H1 (cell line): ENCODE data around the gene UBE2M. TPM values are rescaled to one million over a fixed set of nuclear protein-coding genes. Genes with fewer than 3 reads are reported as not detected.

Source experiments
- CTCF ChIA-PET: fragments of 300-600 bp; sonication (Branson Sonifier 250); formaldehyde crosslinking; loops from one replicate; lab custom pipeline; 2021; ENCODE audit not compliant: partially characterized antibody; lab: Charles Lee
- POLR2A ChIA-PET: fragments of 300-600 bp; sonication (Branson Sonifier 250); formaldehyde crosslinking; loops from one replicate; lab custom pipeline; 2021; ENCODE audit warnings: inconsistent platforms; ENCODE audit not compliant: partially characterized antibody; lab: Charles Lee
- DNase-seq, 2 experiments: peaks; one replicate each; pipeline versions ENCODE4 v3.0.0 to v3.0.0-alpha.2; 2010 to 2022; ENCODE audit warnings: low spot score in 2 of 2, low read depth in 1 of 2, mixed read lengths in 1 of 2
- FAIRE-seq: peaks from 2 replicates; lab custom pipeline; 2011; peaks lifted over from hg19 to GRCh38; lab: Jason Lieb, UNC
- H2AFZ ChIP-seq: 2 replicates; pipeline ENCODE4 v1.8.1; 2012; ENCODE audit warnings: low read length, inconsistent platforms
- H2AK5ac ChIP-seq: 2 replicates; pipeline ENCODE4 v1.6.1; 2013; ENCODE audit warnings: low read depth, low read length
- H2BK120ac ChIP-seq: replicated peaks from 2 replicates; pipeline ENCODE3; 2013; ENCODE audit warnings: low read depth, low read length, inconsistent platforms
- H2BK12ac ChIP-seq: 2 replicates; pipeline ENCODE4 v1.6.1; 2013; ENCODE audit warnings: low read depth, low read length
- H2BK15ac ChIP-seq: 2 replicates; pipeline ENCODE4 v1.6.1; 2013; ENCODE audit warnings: low read length
- H2BK20ac ChIP-seq: 2 replicates; pipeline ENCODE4 v1.6.1; 2013; ENCODE audit warnings: low read length
- H2BK5ac ChIP-seq: 2 replicates; pipeline ENCODE4 v1.6.1; 2013; ENCODE audit warnings: low read depth, low read length
- H3K14ac ChIP-seq: 2 replicates; pipeline ENCODE4 v1.6.1; 2013; ENCODE audit warnings: inconsistent platforms; ENCODE audit not compliant: insufficient read length
- H3K18ac ChIP-seq: 2 replicates; pipeline ENCODE4 v1.6.1; 2013; ENCODE audit warnings: low read length; ENCODE audit errors: extremely low read depth
- H3K23ac ChIP-seq: 2 replicates; pipeline ENCODE4 v1.6.1; 2013; ENCODE audit warnings: inconsistent platforms; ENCODE audit not compliant: insufficient read length
- H3K23me2 ChIP-seq: 2 replicates; pipeline ENCODE4 v1.6.1; 2013; ENCODE audit warnings: low read depth, low read length
- H3K27ac ChIP-seq: 2 replicates; pipeline ENCODE4 v1.6.1; 2011; ENCODE audit warnings: low read depth, low read length, inconsistent platforms
- H3K27me3 ChIP-seq, 4 experiments: replicated peaks in 1 of 4; 1 replicate in 1 of 4; 2 replicates in 3 of 4; pipeline versions ENCODE4 v1.6.1 to v1.8.1; 2011 to 2013; ENCODE audit warnings: low read length in 3 of 4, mild to moderate bottlenecking in 3 of 4, inconsistent platforms in 2 of 4, mixed read lengths in 2 of 4, moderate library complexity in 1 of 4; ENCODE audit not compliant: control insufficient read depth in 3 of 4, insufficient read depth in 3 of 4; ENCODE audit errors: extremely low read depth in 1 of 4
- H3K36me3 ChIP-seq, 4 experiments: 2 replicates each; pipeline versions ENCODE4 v1.6.1 to v1.8.1; 2011 to 2013; ENCODE audit warnings: mild to moderate bottlenecking in 4 of 4, low read length in 3 of 4, moderate library complexity in 2 of 4, control low read depth in 1 of 4, inconsistent platforms in 1 of 4; ENCODE audit not compliant: insufficient read depth in 4 of 4, control insufficient read depth in 2 of 4
- H3K4ac ChIP-seq: replicated peaks from 2 replicates; pipeline ENCODE3; 2013; ENCODE audit warnings: low read length, low read depth, mixed read lengths, inconsistent platforms; ENCODE audit not compliant: insufficient read length
- H3K4me1 ChIP-seq, 4 experiments: replicated peaks in 1 of 4; 1 replicate in 1 of 4; 2 replicates in 3 of 4; pipeline versions ENCODE4 v1.6.1 to v1.8.1; 2011 to 2013; ENCODE audit warnings: low read length in 3 of 4, inconsistent platforms in 2 of 4, mixed read lengths in 1 of 4; ENCODE audit not compliant: insufficient read depth in 4 of 4, control insufficient read depth in 3 of 4
- H3K4me2 ChIP-seq, 2 experiments: 2 replicates each; pipeline versions ENCODE4 v1.6.1 to v1.8.1; 2011 to 2013; ENCODE audit warnings: low read depth in 2 of 2, low read length in 2 of 2, control low read depth in 1 of 2, inconsistent platforms in 1 of 2, mild to moderate bottlenecking in 1 of 2; ENCODE audit not compliant: insufficient read depth in 1 of 2
- H3K4me3 ChIP-seq, 4 experiments: fragments of 200-600, 300-600 bp in 1 of 4; sonication (generic), shearing (Covaris generic), sonication (Bioruptor Twin) in 1 of 4; 2 replicates each; pipeline versions ENCODE4 v1.5.1 to v1.8.1; 2011 to 2016; ENCODE audit warnings: low read length in 4 of 4, low read depth in 3 of 4, control low read depth in 2 of 4, inconsistent platforms in 2 of 4, mild to moderate bottlenecking in 2 of 4, mixed read lengths in 1 of 4, moderate library complexity in 1 of 4; ENCODE audit not compliant: insufficient read depth in 2 of 4; ENCODE audit errors: extremely low read depth in 1 of 4
- H3K56ac ChIP-seq: replicated peaks from 2 replicates; pipeline ENCODE3; 2013; ENCODE audit warnings: low read depth, mild to moderate bottlenecking, mixed read lengths, low read length, inconsistent platforms; ENCODE audit not compliant: insufficient read length
- H3K79me1 ChIP-seq: 2 replicates; pipeline ENCODE4 v1.6.1; 2013; ENCODE audit warnings: low read depth, low read length, control low read depth
- H3K79me2 ChIP-seq, 2 experiments: 2 replicates each; pipeline versions ENCODE4 v1.6.1 to v1.8.1; 2012 to 2013; ENCODE audit warnings: low read length in 2 of 2, mild to moderate bottlenecking in 2 of 2, inconsistent platforms in 1 of 2; ENCODE audit not compliant: insufficient read depth in 2 of 2, control insufficient read depth in 1 of 2
- H3K9ac ChIP-seq, 4 experiments: replicated peaks in 1 of 4; 1 replicate in 1 of 4; 2 replicates in 3 of 4; pipeline versions ENCODE4 v1.6.1 to v1.8.1; 2011 to 2013; ENCODE audit warnings: low read depth in 3 of 4, low read length in 3 of 4, control low read depth in 2 of 4, mild to moderate bottlenecking in 2 of 4, moderate library complexity in 2 of 4, inconsistent platforms in 1 of 4; ENCODE audit errors: extremely low read depth in 1 of 4
- H3K9me3 ChIP-seq, 2 experiments: 2 replicates each; pipeline versions ENCODE4 v1.6.1 to v1.8.1; 2012 to 2013; ENCODE audit warnings: mild to moderate bottlenecking in 2 of 2, moderate library complexity in 2 of 2, control low read depth in 1 of 2, inconsistent platforms in 1 of 2, low read depth in 1 of 2, low read length in 1 of 2, mixed read lengths in 1 of 2; ENCODE audit not compliant: insufficient read depth in 2 of 2
- H4K20me1 ChIP-seq, 2 experiments: replicated peaks in 1 of 2; 2 replicates each; pipeline versions ENCODE3 to v1.8.1; 2011 to 2013; ENCODE audit warnings: inconsistent platforms in 2 of 2, low read length in 2 of 2, mild to moderate bottlenecking in 1 of 2; ENCODE audit not compliant: insufficient read depth in 2 of 2, control insufficient read depth in 1 of 2
- H4K5ac ChIP-seq: 2 replicates; pipeline ENCODE4 v1.6.1; 2013; ENCODE audit warnings: low read length, low read depth, mixed read lengths, inconsistent platforms; ENCODE audit not compliant: insufficient read length
- H4K8ac ChIP-seq: 2 replicates; pipeline ENCODE4 v1.8.0; 2013; ENCODE audit warnings: mild to moderate bottlenecking, moderate library complexity, low read length, inconsistent platforms; ENCODE audit not compliant: insufficient read depth; ENCODE audit errors: extremely low read depth
- H4K91ac ChIP-seq: replicated peaks from 2 replicates; pipeline ENCODE3; 2013; ENCODE audit warnings: low read length, mixed read lengths, inconsistent platforms; ENCODE audit not compliant: insufficient read length
- BCL11A ChIP-seq, 2 experiments: IDR thresholded peaks; one replicate each; pipeline ENCODE4 v1.6.1; 2011; ENCODE audit warnings: low read depth in 2 of 2, low read length in 2 of 2, mild to moderate bottlenecking in 2 of 2
- BRCA1 ChIP-seq: IDR thresholded peaks from 2 replicates; pipeline ENCODE4 v1.6.1; 2012; ENCODE audit warnings: low read depth, low read length, improper control_type of control experiment
- CTBP2 ChIP-seq: IDR thresholded peaks from 2 replicates; pipeline ENCODE4 v1.7.0; 2011; ENCODE audit warnings: borderline replicate concordance, mild to moderate bottlenecking, moderate library complexity, mixed read lengths, low read length; ENCODE audit not compliant: insufficient read depth, insufficient read length
- HDAC2 ChIP-seq, 2 experiments: fragments of 300-600 bp in 1 of 2; sonication (generic) in 1 of 2; IDR thresholded peaks; 2 replicates each; pipeline ENCODE4 v1.6.1; 2011 to 2012; ENCODE audit warnings: low read depth in 2 of 2, low read length in 2 of 2, mild to moderate bottlenecking in 2 of 2, moderate library complexity in 2 of 2, borderline replicate concordance in 1 of 2, inconsistent platforms in 1 of 2
- POLR2A ChIP-seq, 2 experiments: IDR thresholded peaks; 1 replicate in 1 of 2; 2 replicates in 1 of 2; pipeline ENCODE4 v1.6.1; 2011; ENCODE audit warnings: low read depth in 2 of 2, low read length in 2 of 2, mild to moderate bottlenecking in 2 of 2; ENCODE audit errors: control extremely low read depth in 1 of 2
- POLR2AphosphoS5 ChIP-seq: IDR thresholded peaks from 2 replicates; pipeline ENCODE4 v1.6.1; 2011; ENCODE audit warnings: low read depth, low read length
- SIN3A ChIP-seq, 2 experiments: IDR thresholded peaks in 1 of 2; conservative IDR thresholded peaks in 1 of 2; 2 replicates each; pipeline ENCODE4 v1.6.1; 2011 to 2012; ENCODE audit warnings: low read length in 2 of 2, improper control_type of control experiment in 1 of 2, low read depth in 1 of 2, mild to moderate bottlenecking in 1 of 2
- SP1 ChIP-seq: IDR thresholded peaks from 2 replicates; pipeline ENCODE4 v1.6.1; 2011; ENCODE audit warnings: low read depth, low read length
- WGBS, 2 experiments: shearing (Covaris generic) in 1 of 2; methylation state at CpG; one replicate each; pipeline versions ENCODE4 v1.1.6 to v1.1.7; 2013 to 2015; ENCODE audit warnings: low lambda C conversion rate in 2 of 2, mixed read lengths in 2 of 2, inconsistent platforms in 1 of 2, low coverage in 1 of 2, missing lambda C conversion rate in 1 of 2; ENCODE audit not compliant: insufficient replicate concordance in 2 of 2, insufficient coverage in 1 of 2, insufficient read length in 1 of 2; ENCODE audit errors: extremely low coverage in 1 of 2, missing lambda C conversion rate in 1 of 2; 5-methylcytosine and 5-hydroxymethylcytosine counted together
- polyA plus RNA-seq, 7 experiments: library from polyadenylated mRNA; depleted of rRNA in 3 of 7; stranded (reverse) in 5 of 7; unstranded in 2 of 7; fragments of >200 nt in 5 of 7; fragments of 200-250 nt in 2 of 7; gene quantifications; 1 replicate in 5 of 7; 2 replicates in 1 of 7; 4 replicates in 1 of 7; pipeline versions ENCODE4 v1.2.1 to v1.2.3, GENCODE V29; 2011 to 2013; ENCODE audit warnings: missing spikeins in 2 of 7, mixed read lengths in 2 of 7
- total RNA-seq: library from RNA; stranded (reverse); fragmentation: NEBNext Ultra II Directional; extraction: Animal tissue kit (Norgen Biotek cat#: 25700); gene quantifications from 2 replicates; pipeline ENCODE4 v1.2.1, GENCODE V29; 2021

UBE2M gene
- total and polyA plus RNA-seq, 2 of the 8 experiments (the other 6 are each of a cell fraction or from before 2014, with no cell fraction given) = 93.8 to 114 TPM

- Histone ChIP-seq H3K27ac (no peak overlapping the region), H3K23me2 (peaks cover 9% of the 10 kb centered on the region), H3K79me1 (peaks cover 22% of the 10 kb centered on the region), H2BK20ac (no peak overlapping the region), H3K79me2 (peaks cover 7 to 34% of the 10 kb centered on the region in 2 experiments), H3K14ac (no peak overlapping the region), H3K56ac (no peak overlapping the region), H2AFZ (no peak overlapping the region), H2AK5ac (no peak overlapping the region), H2BK5ac (no peak overlapping the region), H4K8ac (no peak overlapping the region; the same call in 1 of the 2 replicates), H3K9ac (no peak overlapping the region), H3K4ac (no peak overlapping the region), H4K91ac (no peak overlapping the region), H3K4me2 (no peak overlapping the region), H4K5ac (no peak overlapping the region), H4K20me1 (peaks cover 22 to 37% of the 10 kb centered on the region in 2 experiments), H3K23ac (no peak overlapping the region), H3K9me3 (no peaks in the 10 kb centered on the region), H3K27me3 (no peaks in the 10 kb centered on the region), H3K18ac (no peak overlapping the region)
- DNase-seq (no peak), FAIRE-seq (no peak)
- CTCF ChIA-PET = interaction anchor here (1.4 to 4.6 kb wide), 3 partner anchors 29 to 31 kb away, joined by 3 to 24 read pairs (median 11); partner anchors contain the start of gene ZBTB45
- TF ChIP-seq CTBP2 (no peak), SIN3A (conservative IDR thresholded peaks at IDR 0.05 in 1 of 2, IDR thresholded peaks at IDR 0.05 in 1 of 2; ENCODE audit: low read depth in 1 of 2, low read length in 2 of 2) (no peak), POLR2A (IDR thresholded peaks at IDR 0.05; ENCODE audit: control extremely low read depth in 1 of 2, low read depth in 2 of 2, low read length in 2 of 2) (peak; percentile 32 to 87), HDAC2 (IDR thresholded peaks at IDR 0.05; ENCODE audit: borderline replicate concordance in 1 of 2, low read depth in 2 of 2, low read length in 2 of 2) (no peak), SP1 (no peak), BRCA1 (no peak), BCL11A (IDR thresholded peaks at IDR 0.05; ENCODE audit: low read depth in 2 of 2, low read length in 2 of 2) (no peak), POLR2AphosphoS5 (peak; percentile 92)
- TF ChIP-seq, all 59 proteins: peak for 2
- H2BK12ac ChIP-seq = no peak overlapping the region
- H3K4me3 ChIP-seq = no peak overlapping the region
- peaks cover 0 to 15% (median 9%) of the 10 kb centered on the region in 4 experiments; a peak in 6 of 7 replicates for H3K4me1 ChIP-seq
- no peak overlapping the region for H2BK120ac ChIP-seq
- H3K36me3 ChIP-seq = peaks cover 46 to 68% (median 60%) of the 10 kb centered on the region in 4 experiments
- POLR2A ChIA-PET = interaction anchor here (0.9 to 13.8 kb wide), 7 partner anchors 7 to 181 kb away, joined by 3 to 650 read pairs (median 6); partner anchors contain the start of genes MZF1, SLC27A5, TRIM28 and UBE2M
- WGBS, 2 experiments = 96% methylated on average over 18 of the region's 18 CpGs; no CpG with 5 or more reads in 1 of the 2 experiments
- no peak overlapping the region for H2BK15ac ChIP-seq
Measured at GRCh38 chr19:58551577-58552471, 6.6 kb downstream of the UBE2M start.
